ENCODE measurements around the gene KIF19.
A peak's percentile ranks its signal among the peaks of the same experiment; 100 is the strongest.

Gene KIF19

GRCh38 chr17:74342224-74342623 is 16.2 kb downstream of the KIF19 start:
- Mint-ChIP-seq H3K27ac (no peak overlapping the region), H3K9me3 (no peaks in the 10 kb centered on the region), H3K4me1 (no peaks in the 10 kb centered on the region), H3K36me3 (ENCODE audit: low read depth) (no peaks in the 10 kb centered on the region), H3K27me3 (peaks cover 2% of the 10 kb centered on the region), H3K4me3 (no peak overlapping the region)
- ATAC-seq, result no peak
- no peak for DNase-seq

GRCh38 chr17:74343121-74343520 is 17.1 kb downstream of the KIF19 start:
- DNase-seq (no peak), ATAC-seq (no peak)
- H3K4me1 Mint-ChIP-seq, result no peaks in the 10 kb centered on the region
- H3K4me3 Mint-ChIP-seq, result no peak overlapping the region
- H3K27me3 Mint-ChIP-seq, result peaks cover 2% of the 10 kb centered on the region
- H3K36me3 Mint-ChIP-seq (ENCODE audit: low read depth), result no peaks in the 10 kb centered on the region
- H3K9me3 Mint-ChIP-seq, result no peaks in the 10 kb centered on the region
- no peak overlapping the region for H3K27ac Mint-ChIP-seq

GRCh38 chr17:74343526-74344284 is 17.7 kb downstream of the KIF19 start:
- ATAC-seq, result no peak
- no peak for DNase-seq
- peaks cover 7% of the 10 kb centered on the region for H3K27me3 Mint-ChIP-seq
- H3K9me3 Mint-ChIP-seq, result no peaks in the 10 kb centered on the region
- H3K36me3 Mint-ChIP-seq (ENCODE audit: low read depth), result no peaks in the 10 kb centered on the region
- H3K4me1 Mint-ChIP-seq, result no peaks in the 10 kb centered on the region
- no peak overlapping the region for H3K27ac Mint-ChIP-seq
- no peak overlapping the region for H3K4me3 Mint-ChIP-seq

- ATAC-seq (no peak), DNase-seq (no peak)
- H3K4me1 Mint-ChIP-seq, result no peaks in the 10 kb centered on the region
- no peaks in the 10 kb centered on the region for H3K9me3 Mint-ChIP-seq
- no peak overlapping the region for H3K4me3 Mint-ChIP-seq
- H3K27ac Mint-ChIP-seq, result no peak overlapping the region
- H3K27me3 Mint-ChIP-seq, result peaks cover 8% of the 10 kb centered on the region
- no peaks in the 10 kb centered on the region for H3K36me3 Mint-ChIP-seq (ENCODE audit: low read depth)
Measured at GRCh38 chr17:74344658-74345057, 18.6 kb downstream of the KIF19 start.

- H3K9me3 Mint-ChIP-seq, result no peaks in the 10 kb centered on the region
- no peak overlapping the region for H3K4me3 Mint-ChIP-seq
- H3K27ac Mint-ChIP-seq, result no peak overlapping the region
- no peaks in the 10 kb centered on the region for H3K36me3 Mint-ChIP-seq (ENCODE audit: low read depth)
- peaks cover 12% of the 10 kb centered on the region for H3K27me3 Mint-ChIP-seq
- H3K4me1 Mint-ChIP-seq, result no peaks in the 10 kb centered on the region
- ATAC-seq, result no peak
- no peak for DNase-seq
Measured at GRCh38 chr17:74345433-74346241, 19.6 kb downstream of the KIF19 start.

GRCh38 chr17:74347646-74348045 is 21.6 kb downstream of the KIF19 start:
- Mint-ChIP-seq H3K27ac (no peak overlapping the region), H3K4me1 (no peaks in the 10 kb centered on the region), H3K4me3 (no peak overlapping the region), H3K9me3 (no peaks in the 10 kb centered on the region), H3K36me3 (ENCODE audit: low read depth) (no peaks in the 10 kb centered on the region), H3K27me3 (peaks cover 21% of the 10 kb centered on the region)
- ATAC-seq (no peak), DNase-seq (no peak)

- no peak for DNase-seq
- no peak for ATAC-seq
- no peak overlapping the region for H3K4me3 Mint-ChIP-seq
- peaks cover 34% of the 10 kb centered on the region for H3K27me3 Mint-ChIP-seq
- H3K9me3 Mint-ChIP-seq, result no peaks in the 10 kb centered on the region
- H3K27ac Mint-ChIP-seq, result no peak overlapping the region
- peaks cover under 1% of the 10 kb centered on the region for H3K4me1 Mint-ChIP-seq
- H3K36me3 Mint-ChIP-seq (ENCODE audit: low read depth), result no peaks in the 10 kb centered on the region
Measured at GRCh38 chr17:74349120-74349519, 23.1 kb downstream of the KIF19 start.

GRCh38 chr17:74350486-74350885 is 24.5 kb downstream of the KIF19 start:
- Mint-ChIP-seq H3K27me3 (peaks cover 45% of the 10 kb centered on the region), H3K9me3 (no peaks in the 10 kb centered on the region), H3K4me3 (no peak overlapping the region), H3K27ac (no peak overlapping the region), H3K4me1 (peaks cover 1% of the 10 kb centered on the region), H3K36me3 (ENCODE audit: low read depth) (no peaks in the 10 kb centered on the region)
- ATAC-seq (no peak), DNase-seq (no peak)

- Mint-ChIP-seq H3K4me3 (no peak overlapping the region), H3K36me3 (ENCODE audit: low read depth) (no peaks in the 10 kb centered on the region), H3K27ac (no peak overlapping the region), H3K9me3 (no peaks in the 10 kb centered on the region), H3K4me1 (peaks cover 1% of the 10 kb centered on the region), H3K27me3 (peaks cover 53% of the 10 kb centered on the region)
- no peak for DNase-seq
- peak; percentile 26 for ATAC-seq
Measured at GRCh38 chr17:74351552-74352210, 25.7 kb downstream of the KIF19 start.

- no peak for ATAC-seq
- Mint-ChIP-seq H3K27ac (no peak overlapping the region), H3K4me3 (no peak overlapping the region), H3K36me3 (ENCODE audit: low read depth) (no peaks in the 10 kb centered on the region), H3K9me3 (no peaks in the 10 kb centered on the region), H3K27me3 (peaks cover 60% of the 10 kb centered on the region), H3K4me1 (peaks cover 3% of the 10 kb centered on the region)
- DNase-seq, result no peak
Measured at GRCh38 chr17:74353446-74354060, 27.5 kb downstream of the KIF19 start.

- Mint-ChIP-seq H3K4me1 (peaks cover 3% of the 10 kb centered on the region), H3K27me3 (peaks cover 61% of the 10 kb centered on the region), H3K36me3 (ENCODE audit: low read depth) (no peaks in the 10 kb centered on the region), H3K4me3 (no peak overlapping the region), H3K9me3 (no peaks in the 10 kb centered on the region), H3K27ac (no peak overlapping the region)
- ATAC-seq (peak; percentile 68), DNase-seq (peak; percentile 77)
Measured at GRCh38 chr17:74354123-74354522, 28.1 kb downstream of the KIF19 start.

GRCh38 chr17:74354561-74354960 is 28.5 kb downstream of the KIF19 start:
- ATAC-seq (no peak), DNase-seq (no peak)
- H3K4me1 Mint-ChIP-seq, result peaks cover 3% of the 10 kb centered on the region
- no peak overlapping the region for H3K27ac Mint-ChIP-seq
- H3K36me3 Mint-ChIP-seq (ENCODE audit: low read depth), result no peaks in the 10 kb centered on the region
- peaks cover 61% of the 10 kb centered on the region for H3K27me3 Mint-ChIP-seq
- H3K9me3 Mint-ChIP-seq, result no peaks in the 10 kb centered on the region
- no peak overlapping the region for H3K4me3 Mint-ChIP-seq

GRCh38 chr17:74355065-74355464 is 29.0 kb downstream of the KIF19 start:
- no peak overlapping the region for H3K27ac Mint-ChIP-seq
- no peak overlapping the region for H3K4me3 Mint-ChIP-seq
- H3K4me1 Mint-ChIP-seq, result peaks cover 3% of the 10 kb centered on the region
- ATAC-seq (no peak), DNase-seq (no peak)
- H3K9me3 Mint-ChIP-seq, result no peaks in the 10 kb centered on the region
- H3K36me3 Mint-ChIP-seq (ENCODE audit: low read depth), result no peaks in the 10 kb centered on the region
- H3K27me3 Mint-ChIP-seq, result peaks cover 59% of the 10 kb centered on the region

- ATAC-seq (no peak), DNase-seq (no peak)
- Mint-ChIP-seq H3K27ac (no peak overlapping the region), H3K4me1 (peaks cover 3% of the 10 kb centered on the region), H3K9me3 (no peaks in the 10 kb centered on the region), H3K36me3 (ENCODE audit: low read depth) (no peaks in the 10 kb centered on the region), H3K4me3 (no peak overlapping the region), H3K27me3 (peaks cover 59% of the 10 kb centered on the region)
Measured at GRCh38 chr17:74356646-74357465, 30.8 kb downstream of the KIF19 start.

All from activated naive CD8-positive, alpha-beta T cell treated with anti-CD3 and anti-CD28 coated beads, Interleukin-2, amount 50 U/mL, for 24 hours (primary cell).